Chondrocyte (in vitro differentiated cells): ENCODE results near the gene POU3F1. TPM values are rescaled to one million over a fixed set of nuclear protein-coding genes. Genes with fewer than 3 reads are reported as not detected.
A peak's percentile ranks its signal among the peaks of the same experiment; 100 is the strongest.

Source experiments
- DNase-seq: peaks from one replicate; pipeline ENCODE4 v3.0.0; 2021; ENCODE audit warnings: mixed read lengths, low spot score
- H3K27ac Mint-ChIP-seq: one replicate; pipeline ENCODE4 v1.8.0; 2021; ENCODE audit warnings: mild to moderate bottlenecking, moderate library complexity, mixed read lengths; ENCODE audit not compliant: unreplicated experiment
- H3K27me3 Mint-ChIP-seq: 2 replicates; pipeline ENCODE4 v1.8.0; 2021; ENCODE audit warnings: low read depth, mixed read lengths
- H3K36me3 Mint-ChIP-seq: 2 replicates; pipeline ENCODE4 v1.8.0; 2021; ENCODE audit warnings: low read depth, mixed read lengths
- H3K4me1 Mint-ChIP-seq: 2 replicates; pipeline ENCODE4 v1.8.0; 2021; ENCODE audit warnings: low read depth, mild to moderate bottlenecking, mixed read lengths
- H3K4me3 Mint-ChIP-seq: one replicate; pipeline ENCODE4 v1.8.0; 2021; ENCODE audit warnings: mild to moderate bottlenecking, moderate library complexity, mixed read lengths; ENCODE audit not compliant: unreplicated experiment
- H3K9me3 Mint-ChIP-seq: 2 replicates; pipeline ENCODE4 v1.8.0; 2021; ENCODE audit warnings: low read depth, mixed read lengths
- CTCF ChIP-seq: fragments of 200-600 bp; sonication (generic); IDR thresholded peaks from 2 replicates; pipeline ENCODE4 v1.5.0; 2021; ENCODE audit warnings: antibody characterized with exemption, mild to moderate bottlenecking, moderate library complexity
- total RNA-seq: library from RNA; stranded (reverse); gene quantifications from 3 replicates; pipeline ENCODE4 v1.2.1, GENCODE V29; 2021

The POU3F1 gene
- total RNA-seq, 1 donor from 2014 or later: 1.6 TPM

GRCh38 chr1:38005195-38006007 lies 41.2 kb downstream of the POU3F1 start, which contains the start of gene FHL3:
Gene FHL3, minus strand, starts transcription at chr1:38005514. Its CDS starts 6,102 bp downstream, at chr1:37999412.
- DNase-seq: peak; percentile 63
- H3K4me1 Mint-ChIP-seq: peaks cover 61% of the 10 kb centered on the region
- H3K27ac Mint-ChIP-seq: peak within 1 kb of the TSS; percentile 89

GRCh38 chr1:38004284-38005108 lies 42.1 kb downstream of the POU3F1 start:
- peaks cover 2% of the 10 kb centered on the region for H3K36me3 Mint-ChIP-seq
- DNase-seq: peak; percentile 67
- no peaks in the 10 kb centered on the region for H3K27me3 Mint-ChIP-seq
- TF ChIP-seq CTCF: peak; percentile 31
- peak overlapping the region; percentile 90 for H3K4me3 Mint-ChIP-seq
- H3K9me3 Mint-ChIP-seq: no peaks in the 10 kb centered on the region
- H3K4me1 Mint-ChIP-seq: peaks cover 61% of the 10 kb centered on the region
- peak overlapping the region; percentile 89 for H3K27ac Mint-ChIP-seq

More at GRCh38 chr1:38005195-38006007, 41.2 kb downstream of the POU3F1 start, which contains the start of gene FHL3:
- no peak for TF ChIP-seq CTCF
- no peaks in the 10 kb centered on the region for H3K27me3 Mint-ChIP-seq
- no peaks in the 10 kb centered on the region for H3K9me3 Mint-ChIP-seq
- H3K4me3 Mint-ChIP-seq: peak within 1 kb of the TSS; percentile 90
- peaks cover 2% of the 10 kb centered on the region for H3K36me3 Mint-ChIP-seq

DNA sequence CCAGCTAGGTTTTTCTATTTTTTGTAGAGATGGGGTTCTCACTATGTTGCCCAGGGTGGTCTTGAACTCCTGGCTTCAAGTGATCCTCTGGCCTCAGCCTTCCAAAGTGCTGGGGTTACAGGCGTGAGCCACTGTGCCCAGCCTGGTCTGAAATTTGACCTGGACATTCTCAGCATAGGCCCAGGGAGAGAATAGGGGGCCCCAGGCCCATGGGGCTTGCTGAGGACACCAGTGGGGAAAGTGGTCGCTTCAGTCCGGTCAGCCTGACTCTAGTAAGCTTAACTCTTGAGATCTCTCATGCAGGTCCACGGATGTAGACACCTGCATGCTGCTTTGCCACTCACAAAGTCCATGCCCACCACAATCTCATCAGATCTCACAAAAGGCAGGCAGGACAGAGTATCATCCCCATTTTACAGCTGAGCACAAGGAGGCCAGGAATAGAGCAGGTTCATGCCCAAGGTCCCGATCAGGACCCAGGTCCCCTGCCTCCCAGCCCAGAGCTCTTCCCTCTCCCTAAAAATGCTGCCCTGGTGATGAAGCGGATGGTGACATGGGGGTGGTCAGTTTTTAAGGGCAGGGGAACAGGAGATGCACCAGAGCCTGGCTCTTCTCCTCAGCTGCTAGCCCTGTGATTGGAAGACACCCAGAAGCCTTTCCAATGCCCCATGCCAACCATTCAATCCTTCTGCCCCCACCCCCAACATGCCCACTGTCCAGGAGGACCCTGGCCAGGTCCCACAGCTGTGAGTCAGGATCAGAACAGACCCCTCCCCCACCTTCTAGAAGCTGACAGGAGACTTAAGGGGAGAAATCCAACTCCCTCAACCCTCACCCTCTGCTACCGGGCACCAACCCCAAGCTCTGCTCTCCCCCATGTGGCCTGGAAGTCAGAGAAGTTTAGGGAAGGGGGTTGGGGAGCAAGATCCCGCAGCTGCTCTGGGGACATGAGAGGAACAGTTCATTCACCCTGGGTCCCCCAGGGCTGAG lies 43.0 kb downstream of the POU3F1 start:
- Mint-ChIP-seq H3K9me3 (no peaks in the 10 kb centered on the region), H3K4me1 (peaks cover 61% of the 10 kb centered on the region), H3K36me3 (peaks cover 5% of the 10 kb centered on the region), H3K4me3 (peak overlapping the region; percentile 90), H3K27me3 (no peaks in the 10 kb centered on the region), H3K27ac (peak overlapping the region; percentile 89)
- TF ChIP-seq CTCF: no peak
- no peak for DNase-seq

- H3K4me3 Mint-ChIP-seq: peak overlapping the region; percentile 65
- DNase-seq: no peak
- H3K9me3 Mint-ChIP-seq: no peaks in the 10 kb centered on the region
- H3K27ac Mint-ChIP-seq: peak overlapping the region; percentile 99
- peaks cover 16% of the 10 kb centered on the region for H3K36me3 Mint-ChIP-seq
- H3K4me1 Mint-ChIP-seq: peaks cover 68% of the 10 kb centered on the region
- TF ChIP-seq CTCF: no peak
- H3K27me3 Mint-ChIP-seq: no peaks in the 10 kb centered on the region
Measured at GRCh38 chr1:38000529-38001455, 45.8 kb downstream of the POU3F1 start.
